T-helper 2 cell treated with Interferon-gamma antibody and Interleukin-4, amounts not matched to agents 100 ng/mL and 5 ng/mL, for 36 hours (primary cell): Measurements from ENCODE around the gene THUMPD1. TPM values are rescaled to one million over a fixed set of nuclear protein-coding genes. Genes with fewer than 3 reads are reported as not detected.
"Not testable (repeated sequence)": the region's sequence is repeated elsewhere in the genome, so short reads cannot be mapped to it uniquely, and the experiment has no call there.

Experiments
- intact Hi-C: fragments of 100-400 bp; cut with micrococcal nuclease; formaldehyde crosslinking; loops from one replicate; pipeline ENCODE4 v1.15.1; 2023
- total RNA-seq: library from RNA; stranded (reverse); gene quantifications from 2 replicates; pipeline ENCODE4 v1.2.3, GENCODE V29; 2022

The THUMPD1 gene
- total RNA-seq, 1 donor from 2014 or later, result 46.7 TPM

GRCh38 chr16:20701692-20702091 lies 39.9 kb downstream of the THUMPD1 start:
- intact Hi-C loops, result not testable (repeated sequence)

GRCh38 chr16:20696618-20697017 lies 45.0 kb downstream of the THUMPD1 start:
- intact Hi-C loops, result no loop called here

GRCh38 chr16:20695024-20695423 lies 46.6 kb downstream of the THUMPD1 start:
- intact Hi-C loops, result no loop called here

- intact Hi-C loops, result not testable (repeated sequence)
Observed at GRCh38 chr16:20694096-20694495, 47.5 kb downstream of the THUMPD1 start.

GRCh38 chr16:20689668-20690067 lies 52.0 kb downstream of the THUMPD1 start:
- intact Hi-C loops, result no loop called here

GRCh38 chr16:20683812-20684211 lies 57.8 kb downstream of the THUMPD1 start:
- intact Hi-C loops, result no loop called here

Other genes starting within 250 kb of the THUMPD1 start
- gene ACSM2B, start 165.5 kb downstream of the THUMPD1 start, total RNA-seq, result not detected in 2 replicates
- gene ACSM1, start 44.1 kb downstream of the THUMPD1 start, total RNA-seq, result 0.14 and 0.36 TPM in 2 replicates
- gene ACSM3, start 22.2 kb upstream of the THUMPD1 start, total RNA-seq, result 4.3 and 5.5 TPM in 2 replicates
- 16.3 and 17.2 TPM in 2 replicates for gene ERI2, start 64.7 kb upstream of the THUMPD1 start, total RNA-seq
- gene REXO5, start 64.7 kb upstream of the THUMPD1 start, total RNA-seq, result 10.2 and 11.6 TPM in 2 replicates
- gene DCUN1D3, start 158.5 kb upstream of the THUMPD1 start, total RNA-seq, result 12.0 and 13.0 TPM in 2 replicates
- 21.7 and 22.2 TPM in 2 replicates for gene LYRM1, start 159.0 kb upstream of the THUMPD1 start, total RNA-seq